ENCODE measurements around the gene SMAD3.
"Not testable (repeated sequence)": the region's sequence is repeated elsewhere in the genome, so short reads cannot be mapped to it uniquely, and the experiment has no call there.

Gene SMAD3

GRCh38 chr15:67065531-67066005, at the start of gene SMAD3:
SMAD3 (plus strand) TSS chr15:67065602; CDS start chr15:67066155, 553 bp downstream.
- DNase-seq (ENCODE audit: low read depth in 2 of 2): peak; percentile 43 to 69

- no peak for DNase-seq (ENCODE audit: low read depth in 2 of 2)
Observed at GRCh38 chr15:67017311-67017710, 48.1 kb upstream of the SMAD3 start.

- no peak for DNase-seq (ENCODE audit: low read depth in 2 of 2)
Observed at GRCh38 chr15:67018026-67018425, 47.4 kb upstream of the SMAD3 start.

- DNase-seq (ENCODE audit: low read depth in 2 of 2): no peak
Observed at GRCh38 chr15:67018441-67018840, 47.0 kb upstream of the SMAD3 start.

GRCh38 chr15:67019069-67019468, 46.3 kb upstream of the SMAD3 start:
- no peak for DNase-seq (ENCODE audit: low read depth in 2 of 2)

GRCh38 chr15:67019884-67020520, 45.4 kb upstream of the SMAD3 start:
- no peak for DNase-seq (ENCODE audit: low read depth in 2 of 2)

GRCh38 chr15:67020668-67021067, 44.7 kb upstream of the SMAD3 start:
- not testable (repeated sequence) for DNase-seq (ENCODE audit: low read depth in 2 of 2)

- no peak for DNase-seq (ENCODE audit: low read depth in 2 of 2)
Observed at GRCh38 chr15:67021455-67021854, 43.9 kb upstream of the SMAD3 start.

- no peak for DNase-seq (ENCODE audit: low read depth in 2 of 2)
Observed at GRCh38 chr15:67022587-67023105, 42.8 kb upstream of the SMAD3 start.

- no peak for DNase-seq (ENCODE audit: low read depth in 2 of 2)
Observed at GRCh38 chr15:67023517-67024313, 41.7 kb upstream of the SMAD3 start.

GRCh38 chr15:67024314-67024997, 40.9 kb upstream of the SMAD3 start:
- peak in 1 of 2 experiments; percentile 47 for DNase-seq (ENCODE audit: low read depth in 2 of 2)

GRCh38 chr15:67024998-67025368, 40.4 kb upstream of the SMAD3 start:
- DNase-seq (ENCODE audit: low read depth in 2 of 2): no peak

GRCh38 chr15:67025719-67026609, 39.4 kb upstream of the SMAD3 start:
- no peak for DNase-seq (ENCODE audit: low read depth in 2 of 2)

GRCh38 chr15:67026610-67026967, 38.8 kb upstream of the SMAD3 start:
- no peak for DNase-seq (ENCODE audit: low read depth in 2 of 2)

- not testable (repeated sequence) for DNase-seq (ENCODE audit: low read depth in 2 of 2)
Observed at GRCh38 chr15:67028440-67028839, 37.0 kb upstream of the SMAD3 start.

GRCh38 chr15:67030036-67030762, 35.2 kb upstream of the SMAD3 start:
- DNase-seq (ENCODE audit: low read depth in 2 of 2): no peak

- DNase-seq (ENCODE audit: low read depth in 2 of 2): no peak
Observed at GRCh38 chr15:67031331-67031730, 34.1 kb upstream of the SMAD3 start.

- DNase-seq (ENCODE audit: low read depth in 2 of 2): no peak
Observed at GRCh38 chr15:67032608-67033007, 32.8 kb upstream of the SMAD3 start.

GRCh38 chr15:67033012-67033411, 32.4 kb upstream of the SMAD3 start:
- peak in 1 of 2 experiments; percentile 14 for DNase-seq (ENCODE audit: low read depth in 2 of 2)

GRCh38 chr15:67033571-67034044, 31.8 kb upstream of the SMAD3 start:
- DNase-seq (ENCODE audit: low read depth in 2 of 2): peak in 1 of 2 experiments; percentile 26
